EH (cell line): ENCODE data around the gene GALNT10.
A peak's percentile ranks its signal among the peaks of the same experiment; 100 is the strongest.

ENCODE experiments used
- DNase-seq: peaks from one replicate; pipeline ENCODE4 v3.0.0-alpha.2; 2015; ENCODE audit warnings: low read depth

Gene GALNT10

GRCh38 chr5:154445422-154446194 is 255.1 kb downstream of the GALNT10 start, which contains the start of gene SAP30L:
SAP30L (plus strand) TSS chr5:154445997; CDS start chr5:154446605, 608 bp downstream.
- peak; percentile 94 for DNase-seq

- DNase-seq, result peak; percentile 74
These were observed 255.9 kb downstream of the GALNT10 start for GRCh38 chr5:154446195-154447088.

GRCh38 chr5:154447089-154447725 is 256.7 kb downstream of the GALNT10 start:
- no peak for DNase-seq

- peak; percentile 24 for DNase-seq
These were observed 259.3 kb downstream of the GALNT10 start for GRCh38 chr5:154449786-154450185.

GRCh38 chr5:154451957-154452356 is 261.4 kb downstream of the GALNT10 start:
- DNase-seq, result no peak

- no peak for DNase-seq
These were observed 265.1 kb downstream of the GALNT10 start for GRCh38 chr5:154455585-154455984.

- DNase-seq, result no peak
These were observed 266.0 kb downstream of the GALNT10 start for GRCh38 chr5:154456540-154456939.

GRCh38 chr5:154459015-154459414 is 268.5 kb downstream of the GALNT10 start:
- no peak for DNase-seq

GRCh38 chr5:154460172-154460571 is 269.6 kb downstream of the GALNT10 start:
- no peak for DNase-seq

GRCh38 chr5:154461531-154461930 is 271.0 kb downstream of the GALNT10 start:
- no peak for DNase-seq

- DNase-seq, result no peak
These were observed 273.9 kb downstream of the GALNT10 start for GRCh38 chr5:154464438-154464837.

GRCh38 chr5:154465169-154465568 is 274.6 kb downstream of the GALNT10 start:
- peak; percentile 60 for DNase-seq

- DNase-seq, result no peak
These were observed 275.6 kb downstream of the GALNT10 start for GRCh38 chr5:154466147-154466546.

- no peak for DNase-seq
These were observed 276.1 kb downstream of the GALNT10 start for GRCh38 chr5:154466671-154467070.

GRCh38 chr5:154467655-154468354 is 277.3 kb downstream of the GALNT10 start:
- peak; percentile 67 for DNase-seq

- DNase-seq, result no peak
These were observed 279.6 kb downstream of the GALNT10 start for GRCh38 chr5:154470137-154470536.
